K562 (cell line): ENCODE measurements around the gene PNMA5. TPM values are rescaled to one million over a fixed set of nuclear protein-coding genes. Genes with fewer than 3 reads are reported as not detected.

Experiments
- CREB1 ChIP-seq, 2 experiments: sonication (generic) in 1 of 2; formaldehyde crosslinking in 1 of 2; IDR thresholded peaks; 2 replicates each; pipeline versions ENCODE4 v1.6.1 to v1.8.0; 2012 to 2022; ENCODE audit warnings: inconsistent platforms in 1 of 2, mild to moderate bottlenecking in 1 of 2, missing genetic modification reagents in 1 of 2, moderate library complexity in 1 of 2
- DPF2 ChIP-seq: fragments of 450-650 bp; IDR thresholded peaks from 2 replicates; pipeline ENCODE4 v1.6.1; 2016
- EP300 ChIP-seq: IDR thresholded peaks from 2 replicates; pipeline ENCODE4 v1.6.1; 2012; ENCODE audit warnings: low read length, improper control_type of control experiment
- FOXK2 ChIP-seq, 2 experiments: fragments of 450-650 bp; IDR thresholded peaks in 1 of 2; conservative IDR thresholded peaks in 1 of 2; 2 replicates each; pipeline ENCODE4 v1.6.1; 2016; ENCODE audit warnings: low read depth in 2 of 2, mild to moderate bottlenecking in 1 of 2
- HSF4 ChIP-seq: fragments of 250-450 bp; sonication (Bioruptor Pico); IDR thresholded peaks from 2 replicates; pipeline ENCODE4 v2.1.2; 2022; ENCODE audit warnings: mild to moderate bottlenecking, moderate library complexity, borderline replicate concordance
- MCM7 ChIP-seq, 2 experiments: fragments of 450-650 bp; IDR thresholded peaks; 2 replicates each; pipeline ENCODE4 v1.6.1; 2016 to 2018
- NFYB ChIP-seq: IDR thresholded peaks from 2 replicates; pipeline ENCODE4 v1.6.1; 2011; ENCODE audit warnings: mild to moderate bottlenecking, moderate library complexity; ENCODE audit not compliant: insufficient read length; ENCODE audit errors: extremely low read depth
- NRF1 ChIP-seq, 2 experiments: fragments of 450-650 bp; IDR thresholded peaks in 1 of 2; conservative IDR thresholded peaks in 1 of 2; 2 replicates each; pipeline ENCODE4 v1.6.1; 2014; ENCODE audit warnings: mild to moderate bottlenecking in 2 of 2
- NUFIP1 ChIP-seq: fragments of 450-650 bp; IDR thresholded peaks from 2 replicates; pipeline ENCODE4 v1.6.1; 2018; ENCODE audit not compliant: partially characterized antibody
- PHTF2 ChIP-seq: fragments of 250-450 bp; sonication (Bioruptor Pico); IDR thresholded peaks from 2 replicates; pipeline ENCODE4 v1.5.0; 2021; ENCODE audit warnings: mild to moderate bottlenecking
- POLR2G ChIP-seq: fragments of 200-400 bp; formaldehyde crosslinking; IDR thresholded peaks from 2 replicates; pipeline ENCODE4 v1.6.1; 2017; ENCODE audit warnings: low read depth, mild to moderate bottlenecking, antibody characterized with exemption, low read length, moderate library complexity
- RHOXF2B ChIP-seq: fragments of 250-450 bp; sonication (Bioruptor Pico); conservative IDR thresholded peaks from 2 replicates; pipeline ENCODE4 v1.5.1; 2021
- SMAD3 ChIP-seq: fragments of 450-650 bp; formaldehyde crosslinking; conservative IDR thresholded peaks from 2 replicates; pipeline ENCODE4 v1.4.0; 2020; ENCODE audit warnings: mild to moderate bottlenecking
- SRSF3 ChIP-seq: fragments of 200-400 bp; formaldehyde crosslinking; IDR thresholded peaks from 2 replicates; pipeline ENCODE4 v1.6.1; 2016; ENCODE audit warnings: mild to moderate bottlenecking, low read length, moderate library complexity; ENCODE audit not compliant: insufficient read depth
- TAF7 ChIP-seq: fragments of 450-650 bp; IDR thresholded peaks from 2 replicates; pipeline ENCODE4 v1.6.1; 2016; ENCODE audit warnings: missing genetic modification characterization, missing compliant biosample characterization
- TEAD2 ChIP-seq: fragments of 450-650 bp; IDR thresholded peaks from 2 replicates; pipeline ENCODE4 v1.6.1; 2016; ENCODE audit warnings: missing genetic modification characterization, control low read depth, missing compliant biosample characterization
- ZFP30 ChIP-seq: fragments of 250-450 bp; sonication (Bioruptor Pico); IDR thresholded peaks from 2 replicates; pipeline ENCODE4 v1.8.0; 2022; ENCODE audit warnings: moderate library complexity, mild to moderate bottlenecking, inconsistent platforms, borderline replicate concordance
- ZNF174 ChIP-seq: fragments of 250-450 bp; sonication (Bioruptor Pico); IDR thresholded peaks from 2 replicates; pipeline ENCODE4 v1.4.0; 2020; ENCODE audit warnings: mild to moderate bottlenecking
- polyA plus RNA-seq, 8 experiments: library from polyadenylated mRNA; depleted of rRNA in 4 of 8; stranded (reverse) in 5 of 8; unstranded in 3 of 8; fragments of >200 nt; fragmentation: Nextera tagmentation in 2 of 8; fragmentation: Illumina TruSeq in 1 of 8; extraction: Ambion mirVana in 2 of 8; extraction: Trizol in 1 of 8; gene quantifications; 2 replicates each; pipeline versions ENCODE4 v1.2.1 to v1.2.3, GENCODE V29; 2011 to 2014; ENCODE audit warnings: inconsistent platforms in 1 of 8, missing spikeins in 1 of 8
- total RNA-seq, 7 experiments: library from RNA; depleted of rRNA in 6 of 7; stranded (reverse); fragments of >200 nt in 6 of 7; fragmentation: Illumina TruSeq in 2 of 7; extraction: Trizol in 2 of 7; gene quantifications; 2 replicates each; pipeline versions ENCODE4 v1.2.1 to v1.2.3, GENCODE V29; 2011 to 2021; ENCODE audit warnings: low replicate concordance in 1 of 7
- TF ChIP-seq, protein P1 (sequence below): fragments of 450-650 bp; IDR thresholded peaks from 2 replicates; pipeline ENCODE4 v1.6.1; 2018; ENCODE audit not compliant: partially characterized antibody
- TF ChIP-seq, protein P2 (sequence below): fragments of 450-650 bp; formaldehyde crosslinking; IDR thresholded peaks from 2 replicates; pipeline ENCODE4 v1.4.0; 2022; ENCODE audit warnings: mild to moderate bottlenecking, moderate library complexity
- TF ChIP-seq, protein P3 (sequence below): sonication (generic); formaldehyde crosslinking; IDR thresholded peaks from 2 replicates; pipeline ENCODE4 v1.8.0; 2022; ENCODE audit warnings: mild to moderate bottlenecking, missing genetic modification reagents
- TF ChIP-seq, protein P4 (sequence below): sonication (generic); formaldehyde crosslinking; IDR thresholded peaks from 2 replicates; pipeline ENCODE4 v1.9.0; 2022; ENCODE audit warnings: mild to moderate bottlenecking, missing genetic modification reagents

The PNMA5 gene
- total and polyA plus RNA-seq, 9 of the 15 experiments (the other 6 are each of a cell fraction or from before 2014, with no cell fraction given) = 0.03 to 0.20 (median 0.07) TPM; not detected in 3

DNA sequence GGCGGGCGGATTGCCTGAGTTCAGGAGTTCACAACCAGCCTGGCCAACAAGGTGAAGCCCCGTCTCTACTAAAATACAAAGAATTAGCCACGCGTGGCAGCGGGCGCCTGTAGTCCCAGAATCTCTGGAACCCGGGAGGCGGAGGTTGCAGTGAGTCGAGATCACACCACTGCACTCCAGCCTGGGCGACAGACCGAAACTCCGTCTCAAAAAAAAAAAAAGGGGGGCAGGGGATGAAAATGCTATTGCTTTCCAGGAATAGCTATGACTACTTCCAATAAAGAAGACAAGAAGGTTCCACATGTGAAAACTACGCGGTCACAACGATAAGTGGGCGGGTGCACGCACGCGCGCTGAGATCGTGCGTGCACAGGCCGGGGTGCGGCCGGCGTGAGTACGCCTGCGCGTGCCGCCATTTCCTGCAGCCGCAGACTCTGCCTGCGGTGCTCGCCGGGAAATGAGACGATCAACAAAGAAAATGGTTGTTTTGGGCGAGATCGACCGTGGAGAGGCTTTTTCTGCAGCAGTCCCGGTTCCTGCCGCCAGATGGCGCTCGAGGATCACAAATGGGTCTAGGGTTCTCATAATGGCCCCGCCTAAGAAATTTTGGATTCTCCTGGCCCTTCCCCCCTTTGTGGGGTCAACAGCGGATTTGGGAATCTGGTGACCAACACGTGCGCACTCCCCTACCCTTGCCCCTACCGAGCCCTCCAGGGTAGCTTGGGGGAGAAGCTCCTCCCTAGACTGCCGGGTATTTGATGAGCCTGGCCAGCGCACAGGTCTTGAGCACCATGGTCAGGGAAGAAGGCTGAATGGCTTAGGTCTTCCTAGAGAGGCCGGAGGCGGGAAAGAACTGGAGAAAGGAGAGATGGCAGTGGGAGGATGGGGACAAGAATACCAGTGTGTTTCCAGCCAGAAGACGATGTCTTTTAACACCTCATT, 35.1 kb downstream of the PNMA5 start (continued):
- TF ChIP-seq, protein P1, sequence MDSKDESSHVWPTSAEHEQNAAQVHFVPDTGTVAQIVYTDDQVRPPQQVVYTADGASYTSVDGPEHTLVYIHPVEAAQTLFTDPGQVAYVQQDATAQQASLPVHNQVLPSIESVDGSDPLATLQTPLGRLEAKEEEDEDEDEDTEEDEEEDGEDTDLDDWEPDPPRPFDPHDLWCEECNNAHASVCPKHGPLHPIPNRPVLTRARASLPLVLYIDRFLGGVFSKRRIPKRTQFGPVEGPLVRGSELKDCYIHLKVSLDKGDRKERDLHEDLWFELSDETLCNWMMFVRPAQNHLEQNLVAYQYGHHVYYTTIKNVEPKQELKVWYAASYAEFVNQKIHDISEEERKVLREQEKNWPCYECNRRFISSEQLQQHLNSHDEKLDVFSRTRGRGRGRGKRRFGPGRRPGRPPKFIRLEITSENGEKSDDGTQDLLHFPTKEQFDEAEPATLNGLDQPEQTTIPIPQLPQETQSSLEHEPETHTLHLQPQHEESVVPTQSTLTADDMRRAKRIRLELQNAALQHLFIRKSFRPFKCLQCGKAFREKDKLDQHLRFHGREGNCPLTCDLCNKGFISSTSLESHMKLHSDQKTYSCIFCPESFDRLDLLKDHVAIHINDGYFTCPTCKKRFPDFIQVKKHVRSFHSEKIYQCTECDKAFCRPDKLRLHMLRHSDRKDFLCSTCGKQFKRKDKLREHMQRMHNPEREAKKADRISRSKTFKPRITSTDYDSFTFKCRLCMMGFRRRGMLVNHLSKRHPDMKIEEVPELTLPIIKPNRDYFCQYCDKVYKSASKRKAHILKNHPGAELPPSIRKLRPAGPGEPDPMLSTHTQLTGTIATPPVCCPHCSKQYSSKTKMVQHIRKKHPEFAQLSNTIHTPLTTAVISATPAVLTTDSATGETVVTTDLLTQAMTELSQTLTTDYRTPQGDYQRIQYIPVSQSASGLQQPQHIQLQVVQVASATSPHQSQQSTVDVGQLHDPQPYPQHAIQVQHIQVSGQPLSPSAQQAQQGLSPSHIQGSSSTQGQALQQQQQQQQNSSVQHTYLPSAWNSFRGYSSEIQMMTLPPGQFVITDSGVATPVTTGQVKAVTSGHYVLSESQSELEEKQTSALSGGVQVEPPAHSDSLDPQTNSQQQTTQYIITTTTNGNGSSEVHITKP = peak; percentile 33
- peak; percentile 63 for TF ChIP-seq POLR2G
- TF ChIP-seq MCM7 (IDR thresholded peaks at IDR 0.05) = no peak
- no peak for TF ChIP-seq DPF2
- TF ChIP-seq HSF4 (CRISPR knock-in tag) = no peak
- no peak for TF ChIP-seq NFYB
- TF ChIP-seq, protein P2, sequence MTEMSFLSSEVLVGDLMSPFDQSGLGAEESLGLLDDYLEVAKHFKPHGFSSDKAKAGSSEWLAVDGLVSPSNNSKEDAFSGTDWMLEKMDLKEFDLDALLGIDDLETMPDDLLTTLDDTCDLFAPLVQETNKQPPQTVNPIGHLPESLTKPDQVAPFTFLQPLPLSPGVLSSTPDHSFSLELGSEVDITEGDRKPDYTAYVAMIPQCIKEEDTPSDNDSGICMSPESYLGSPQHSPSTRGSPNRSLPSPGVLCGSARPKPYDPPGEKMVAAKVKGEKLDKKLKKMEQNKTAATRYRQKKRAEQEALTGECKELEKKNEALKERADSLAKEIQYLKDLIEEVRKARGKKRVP (CRISPR knock-in tag) = no peak
- TF ChIP-seq, protein P3, sequence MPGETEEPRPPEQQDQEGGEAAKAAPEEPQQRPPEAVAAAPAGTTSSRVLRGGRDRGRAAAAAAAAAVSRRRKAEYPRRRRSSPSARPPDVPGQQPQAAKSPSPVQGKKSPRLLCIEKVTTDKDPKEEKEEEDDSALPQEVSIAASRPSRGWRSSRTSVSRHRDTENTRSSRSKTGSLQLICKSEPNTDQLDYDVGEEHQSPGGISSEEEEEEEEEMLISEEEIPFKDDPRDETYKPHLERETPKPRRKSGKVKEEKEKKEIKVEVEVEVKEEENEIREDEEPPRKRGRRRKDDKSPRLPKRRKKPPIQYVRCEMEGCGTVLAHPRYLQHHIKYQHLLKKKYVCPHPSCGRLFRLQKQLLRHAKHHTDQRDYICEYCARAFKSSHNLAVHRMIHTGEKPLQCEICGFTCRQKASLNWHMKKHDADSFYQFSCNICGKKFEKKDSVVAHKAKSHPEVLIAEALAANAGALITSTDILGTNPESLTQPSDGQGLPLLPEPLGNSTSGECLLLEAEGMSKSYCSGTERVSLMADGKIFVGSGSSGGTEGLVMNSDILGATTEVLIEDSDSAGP = no peak
- TF ChIP-seq TAF7 = no peak
- TF ChIP-seq RHOXF2B (CRISPR knock-in tag) = no peak
- no peak for TF ChIP-seq ZNF174 (CRISPR knock-in tag)
- TF ChIP-seq, protein P4, sequence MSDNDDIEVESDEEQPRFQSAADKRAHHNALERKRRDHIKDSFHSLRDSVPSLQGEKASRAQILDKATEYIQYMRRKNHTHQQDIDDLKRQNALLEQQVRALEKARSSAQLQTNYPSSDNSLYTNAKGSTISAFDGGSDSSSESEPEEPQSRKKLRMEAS (CRISPR knock-in tag) = 0 out of 2 replicates have a peak, but pooled peaks have one; percentile 44
- TF ChIP-seq TEAD2 = no peak
- no peak for TF ChIP-seq SRSF3
- no peak for TF ChIP-seq CREB1 (IDR thresholded peaks at IDR 0.05)
- peak; percentile 41 for TF ChIP-seq CREB1 (CRISPR knock-in tag; IDR thresholded peaks at IDR 0.05)
- no peak for TF ChIP-seq ZFP30 (CRISPR knock-in tag)
- peak; percentile 94 to 95 for TF ChIP-seq NRF1 (conservative IDR thresholded peaks at IDR 0.05 in 1 of 2, IDR thresholded peaks at IDR 0.05 in 1 of 2)
- TF ChIP-seq FOXK2 (conservative IDR thresholded peaks at IDR 0.05 in 1 of 2, IDR thresholded peaks at IDR 0.05 in 1 of 2; ENCODE audit: low read depth in 2 of 2) = peak; percentile 96 to 97
- no peak for TF ChIP-seq SMAD3 (CRISPR knock-in tag)
- TF ChIP-seq NUFIP1 = no peak
- peak; percentile 35; the same call in 1 of the 2 replicates for TF ChIP-seq EP300
- TF ChIP-seq PHTF2 (CRISPR knock-in tag) = no peak
